GM21717 (cell line): ENCODE data around the gene WDFY1.
A peak's percentile ranks its signal among the peaks of the same experiment; 100 is the strongest.

Experiments
- ATAC-seq: cut with Tn5 transposase; IDR thresholded peaks from one replicate; pipeline ENCODE4 v1.9.1; 2021; ENCODE audit warnings: mild to moderate bottlenecking, moderate library complexity; ENCODE audit not compliant: unreplicated experiment

The WDFY1 gene

GRCh38 chr2:223944703-223945531, at the start of gene WDFY1:
WDFY1 (minus strand) TSS chr2:223945335; CDS start chr2:223945284, 51 bp downstream.
- peak; percentile 74 for ATAC-seq

DNA sequence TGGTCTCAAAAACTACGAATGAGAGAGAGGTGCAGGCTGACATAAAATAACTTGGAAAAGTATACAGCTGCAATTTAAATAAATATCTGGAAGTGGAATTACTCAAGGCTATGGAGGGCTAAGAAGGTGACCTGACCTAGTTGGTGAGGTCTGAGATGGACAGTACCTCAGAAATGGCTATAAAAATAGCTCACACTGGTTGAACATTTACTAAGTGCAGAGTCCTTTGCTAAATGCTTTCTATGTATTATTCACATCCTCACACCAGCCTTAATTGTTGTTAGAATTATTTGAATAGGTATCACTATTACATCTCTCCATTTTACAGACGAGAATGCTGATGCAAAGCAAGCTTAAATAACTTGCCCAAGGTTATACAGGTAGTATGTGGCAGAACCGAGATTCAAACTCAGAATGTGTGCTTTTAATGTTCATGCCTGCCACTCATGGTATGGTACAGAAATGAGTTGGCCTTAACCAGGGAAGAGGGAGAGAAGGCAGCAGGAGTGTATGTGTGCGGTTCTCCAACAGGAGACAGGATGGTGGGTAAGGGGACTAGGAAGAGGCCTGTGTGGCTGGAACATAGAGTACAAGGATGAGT, 49.5 kb upstream of the WDFY1 start:
- no peak for ATAC-seq

DNA sequence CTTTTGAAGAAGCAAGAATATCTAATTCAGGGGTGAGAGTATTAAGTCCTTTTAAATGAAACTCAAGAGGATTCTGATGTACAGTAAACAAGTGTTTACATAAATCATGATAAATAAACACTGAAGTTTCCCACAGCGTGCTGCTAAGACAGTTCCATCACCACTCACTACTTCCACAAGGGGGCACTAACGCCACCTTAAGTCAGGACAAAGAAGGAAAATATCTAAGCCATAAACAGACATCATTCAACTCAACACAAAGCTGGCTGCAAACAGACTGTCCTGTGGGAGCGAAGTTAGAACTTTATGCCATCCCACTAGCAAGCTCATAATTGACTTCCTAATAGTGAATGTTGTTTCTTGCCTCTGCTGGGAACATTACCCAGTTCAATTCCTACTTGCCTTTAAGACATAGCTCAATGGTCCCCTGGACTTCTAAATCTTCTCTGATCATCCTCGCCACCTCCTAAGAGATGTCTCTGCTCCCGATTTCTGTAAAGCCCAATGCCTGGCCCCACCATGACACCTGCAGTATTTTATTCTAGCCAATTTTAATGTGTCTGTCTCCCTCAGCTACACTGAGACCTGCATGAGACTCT, 48.6 kb upstream of the WDFY1 start:
- peak; percentile 71 for ATAC-seq

- no peak for ATAC-seq
Measured at GRCh38 chr2:223991611-223992010, 46.5 kb upstream of the WDFY1 start.

- ATAC-seq: no peak
Measured at GRCh38 chr2:223989856-223990232, 44.7 kb upstream of the WDFY1 start.

DNA sequence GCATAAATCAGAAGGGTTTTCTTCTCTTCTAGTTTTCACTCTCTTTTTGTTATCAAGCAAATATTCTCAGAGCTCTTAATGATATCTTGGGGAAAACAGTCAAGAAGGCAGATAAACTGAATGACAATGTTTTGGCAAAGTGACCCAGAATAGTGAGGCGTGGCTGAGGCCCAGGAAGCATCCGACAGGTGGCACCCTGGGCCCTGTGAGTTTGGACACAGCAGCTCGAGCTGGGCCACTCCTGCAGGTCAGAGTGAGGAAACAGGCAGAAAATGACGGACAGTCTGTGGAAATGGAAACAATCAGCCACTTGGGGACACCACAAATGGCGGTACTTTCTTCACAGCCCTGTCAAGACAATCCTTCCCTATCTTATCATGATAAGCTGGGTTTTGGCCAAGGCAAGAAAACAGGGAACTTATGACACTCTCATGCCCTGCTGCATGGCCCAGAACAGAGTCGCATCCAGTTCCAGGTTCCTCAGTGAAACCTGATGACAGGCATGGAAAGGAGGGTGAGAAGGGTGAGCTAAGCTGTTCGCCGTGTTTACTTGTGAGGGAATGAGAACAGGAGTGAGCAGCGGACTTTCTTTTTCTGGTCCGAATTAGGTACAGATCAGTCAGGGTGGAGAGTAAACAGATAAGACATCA, 44.2 kb upstream of the WDFY1 start:
- ATAC-seq: no peak

- ATAC-seq: no peak
Measured at GRCh38 chr2:223981241-223981640, 36.1 kb upstream of the WDFY1 start.

- ATAC-seq: no peak
Measured at GRCh38 chr2:223980803-223981202, 35.7 kb upstream of the WDFY1 start.

DNA sequence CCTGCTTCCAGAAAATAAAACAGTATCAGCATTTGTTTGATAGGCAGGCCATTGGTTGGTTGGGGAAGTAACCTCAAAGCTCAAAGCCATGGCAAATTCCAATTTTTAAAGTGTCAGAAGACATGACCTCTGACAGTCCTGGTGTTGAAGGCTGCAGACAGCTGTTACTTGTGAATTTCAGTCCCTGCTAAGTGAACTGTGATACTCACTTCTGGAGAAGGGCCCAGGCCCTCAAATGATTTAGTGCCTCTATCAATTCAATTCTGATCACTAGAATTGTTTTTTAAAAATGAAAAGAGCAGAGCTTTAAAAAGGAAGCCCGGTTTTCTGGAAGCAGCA, 35.2 kb upstream of the WDFY1 start:
- ATAC-seq: no peak

DNA sequence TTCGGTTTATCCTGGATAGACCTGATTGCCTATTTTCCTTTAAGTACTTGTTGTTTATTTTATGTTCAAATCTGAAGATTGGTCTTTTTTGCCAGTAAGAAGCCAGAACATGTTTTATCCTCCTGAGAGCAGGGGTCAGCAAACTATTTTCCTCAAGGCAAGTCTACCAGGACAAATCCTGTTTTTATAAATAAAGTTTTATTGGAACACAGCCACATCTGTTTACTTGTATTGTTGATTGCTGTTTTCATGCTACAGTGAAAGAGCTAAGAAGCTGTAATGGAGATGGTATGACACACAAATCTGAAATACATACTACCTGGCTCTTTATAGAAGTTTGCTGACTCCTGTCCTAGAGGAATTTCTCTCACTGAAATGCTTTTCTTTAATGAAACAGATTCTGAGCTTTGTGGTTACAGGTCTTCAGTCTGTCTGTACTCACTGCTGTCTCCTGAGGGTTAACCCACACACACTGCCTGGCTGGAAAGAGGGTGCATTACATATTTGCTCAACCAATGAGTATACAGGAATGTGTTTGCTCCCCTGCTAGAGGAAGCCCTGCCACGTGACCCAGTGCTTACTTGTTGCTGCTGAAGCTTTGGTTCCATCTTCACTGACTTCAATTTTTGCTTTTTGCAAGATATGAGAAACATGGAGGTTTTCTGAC, 34.7 kb upstream of the WDFY1 start:
- ATAC-seq: peak; percentile 54

DNA sequence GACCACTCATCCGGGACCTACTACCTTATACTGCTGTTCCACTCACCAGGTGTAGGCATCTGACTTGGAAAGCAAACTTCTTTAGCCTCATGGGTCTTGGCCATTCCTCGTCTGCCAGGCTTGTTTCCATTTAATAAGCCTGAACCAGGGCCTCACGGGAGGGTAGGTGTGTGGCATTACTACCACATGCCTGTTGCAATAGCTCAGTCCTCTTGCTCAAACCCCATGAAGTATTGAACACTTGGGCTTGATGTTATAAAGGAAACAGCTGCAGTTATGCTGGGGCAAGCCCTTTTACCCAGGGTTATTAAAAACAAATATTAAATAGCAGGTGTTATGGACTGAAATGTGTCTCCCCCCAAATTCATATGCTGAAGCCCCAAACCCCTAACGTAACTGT, 33.3 kb upstream of the WDFY1 start:
- ATAC-seq: no peak

- ATAC-seq: no peak
Measured at GRCh38 chr2:223976635-223977226, 31.6 kb upstream of the WDFY1 start.

- ATAC-seq: no peak
Measured at GRCh38 chr2:223973606-223974005, 28.5 kb upstream of the WDFY1 start.

DNA sequence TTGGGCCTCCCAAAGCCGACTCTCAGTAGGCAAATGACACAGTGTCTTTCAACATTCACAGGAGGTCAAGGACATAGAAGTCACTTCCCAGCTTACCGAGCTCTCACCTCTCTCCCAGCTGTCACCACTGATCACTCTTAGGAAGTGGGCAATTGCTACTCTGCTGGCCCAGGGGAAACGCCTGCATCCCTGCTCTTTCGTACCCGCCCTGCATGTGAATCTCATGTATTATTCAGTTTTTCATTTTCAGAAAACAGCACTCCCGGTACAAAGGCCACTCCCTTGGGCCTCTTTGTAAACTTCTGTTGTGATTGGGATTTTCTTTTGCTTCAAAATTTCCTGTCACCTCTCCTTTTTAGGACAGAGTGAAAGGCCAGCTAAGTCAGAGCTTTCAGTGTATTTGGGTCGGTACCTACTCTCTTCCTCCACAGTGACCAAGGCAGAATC, 27.5 kb upstream of the WDFY1 start:
- ATAC-seq: no peak

DNA sequence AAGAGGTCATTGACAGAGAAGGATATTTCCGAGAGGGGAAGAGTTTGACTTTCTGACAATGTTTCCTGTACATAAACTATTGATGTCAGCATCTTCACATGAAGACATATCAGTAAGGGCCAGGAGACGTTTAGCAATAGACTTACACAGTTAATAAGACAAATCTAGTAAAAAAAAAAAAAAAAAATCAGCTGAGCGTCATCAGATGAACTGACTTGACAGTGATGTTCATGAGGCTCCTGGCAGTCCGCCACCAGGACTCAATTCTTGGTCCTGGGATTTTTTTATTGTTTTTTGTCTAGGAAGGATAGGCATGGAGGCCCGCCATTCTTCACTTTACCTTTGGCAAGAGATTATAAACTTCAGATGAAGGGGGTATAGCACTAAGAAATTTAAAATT, 26.6 kb upstream of the WDFY1 start:
- no peak for ATAC-seq

DNA sequence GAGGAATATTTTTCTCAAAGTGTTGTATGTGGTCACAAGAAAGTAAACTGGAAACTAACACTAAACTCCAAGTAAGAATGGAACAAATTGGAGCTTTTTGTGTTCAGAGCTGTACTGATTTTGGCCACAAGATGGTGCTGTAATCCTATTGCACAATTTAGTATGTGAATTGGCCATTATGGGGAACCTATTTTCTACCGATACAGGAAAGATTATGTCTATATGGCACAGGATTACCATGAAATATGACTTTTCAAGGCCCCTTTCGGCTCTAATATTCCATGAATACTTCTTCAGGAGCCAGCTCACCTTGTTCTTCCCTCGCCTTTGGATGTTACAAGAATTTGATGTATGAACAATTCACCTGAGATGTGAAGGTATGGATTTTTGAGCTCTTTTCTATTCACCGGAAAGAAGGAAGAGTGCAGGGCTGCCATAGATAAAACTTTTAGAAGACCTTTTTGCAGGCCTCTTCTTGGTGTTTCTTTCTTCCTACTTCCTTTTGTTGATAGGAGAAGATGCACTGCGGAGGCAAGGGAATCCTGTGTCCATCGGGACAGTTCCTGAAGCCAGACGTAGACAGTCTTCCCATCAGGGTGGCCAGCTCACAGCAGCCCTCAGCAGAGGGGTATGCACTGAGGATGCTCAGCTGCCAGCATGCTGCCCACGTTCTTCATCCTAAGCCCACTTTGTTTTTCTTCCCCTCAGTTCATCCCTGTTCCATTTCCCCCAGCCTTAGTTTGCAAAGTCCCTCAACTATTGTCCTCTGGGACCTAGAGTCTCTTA, 25.4 kb upstream of the WDFY1 start:
- peak; percentile 62 for ATAC-seq

GRCh38 chr2:223969856-223970255, 24.7 kb upstream of the WDFY1 start:
- ATAC-seq: no peak

DNA sequence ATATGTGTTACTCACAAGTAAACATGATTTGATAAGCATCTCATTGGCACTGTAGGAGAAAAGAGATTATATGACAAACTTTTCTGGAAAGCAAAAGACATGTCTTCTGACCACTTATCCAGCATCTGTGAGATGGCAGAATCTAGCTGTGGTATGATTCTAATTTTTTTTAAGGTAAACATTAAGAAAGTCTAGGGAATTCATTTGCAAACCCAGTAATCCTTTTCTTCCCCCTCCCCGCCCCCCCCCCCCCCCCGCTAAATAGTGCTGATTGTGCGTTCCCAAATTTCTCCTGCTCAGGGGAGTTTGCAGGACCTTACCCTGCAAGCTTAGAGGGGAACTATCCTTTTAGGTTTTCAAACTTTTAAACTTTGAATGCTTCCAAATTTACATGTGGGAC, 24.2 kb upstream of the WDFY1 start:
- ATAC-seq: no peak

DNA sequence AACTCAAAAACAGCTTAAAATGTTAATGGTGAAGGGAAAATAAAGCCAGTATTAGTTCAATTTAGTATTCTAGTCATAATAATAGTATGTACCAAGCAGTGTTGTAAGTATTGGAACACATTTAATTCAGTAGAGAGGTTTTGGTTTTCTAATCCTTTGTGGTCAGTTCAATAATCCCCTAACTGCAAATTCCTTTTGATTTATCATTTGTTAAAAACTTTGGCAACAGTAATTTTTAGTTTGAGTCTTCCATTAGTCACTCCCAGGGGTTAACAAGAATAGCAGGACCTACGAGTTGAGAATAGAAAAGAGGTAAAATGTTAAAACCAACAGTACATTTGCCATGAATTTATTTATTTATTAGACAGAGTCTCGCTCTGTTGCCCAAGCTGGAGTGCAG, 22.8 kb upstream of the WDFY1 start:
- no peak for ATAC-seq

GRCh38 chr2:223959688-223960087, 14.6 kb upstream of the WDFY1 start:
- ATAC-seq: no peak
